ENCODE data around the gene TFF2. TPM values are rescaled to one million over a fixed set of nuclear protein-coding genes. Genes with fewer than 3 reads are reported as not detected.

The TFF2 gene
- total RNA-seq, 2 experiments from 2014 or later, result not detected

DNA sequence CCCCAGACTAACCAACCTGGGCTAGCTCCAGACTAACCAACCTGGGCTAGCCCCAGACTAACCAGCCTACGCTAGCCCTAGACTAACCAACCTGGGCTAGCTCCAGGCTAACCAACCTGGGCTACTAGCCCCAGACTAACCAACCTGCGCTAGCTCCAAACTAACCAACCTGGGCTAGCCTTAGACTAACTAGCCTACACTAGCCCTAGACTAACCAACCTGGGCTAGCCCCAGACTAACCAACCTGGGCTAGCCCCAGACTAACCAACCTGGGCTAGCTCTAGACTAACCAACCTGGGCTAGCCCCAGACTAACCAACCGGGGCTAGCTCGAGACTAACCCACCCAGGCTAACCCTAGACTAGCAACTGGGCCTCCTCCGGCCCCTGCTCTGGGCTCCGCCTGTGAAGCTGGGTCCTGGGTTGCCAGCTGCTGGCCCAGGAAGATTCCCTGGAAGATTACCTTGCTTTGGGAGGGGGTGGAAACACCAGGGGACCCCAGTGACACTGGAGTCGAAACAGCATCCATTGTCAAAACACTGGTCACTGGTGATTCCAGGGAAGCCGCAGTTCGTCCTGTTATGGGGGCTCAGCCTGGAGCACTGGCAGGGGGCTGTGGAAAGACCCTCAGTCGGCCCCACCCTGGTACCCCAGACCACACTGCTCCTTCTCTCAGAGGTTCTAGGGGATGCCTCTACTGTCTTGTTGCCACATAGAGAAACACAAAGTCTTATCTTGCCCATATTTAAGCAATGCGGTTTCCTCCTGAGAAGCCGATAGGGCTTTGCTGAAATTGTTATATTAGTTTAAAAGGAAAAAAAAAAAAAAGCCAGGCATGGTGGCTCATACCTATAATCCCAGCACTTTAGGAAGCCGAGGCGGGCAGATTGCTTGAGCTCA is 1.1 kb downstream of the TFF2 start:
- DNase-seq, result no peak
- H3K27me3 Mint-ChIP-seq, result no peaks in the 10 kb centered on the region
- H3K4me3 Mint-ChIP-seq, result no peak overlapping the region

DNA sequence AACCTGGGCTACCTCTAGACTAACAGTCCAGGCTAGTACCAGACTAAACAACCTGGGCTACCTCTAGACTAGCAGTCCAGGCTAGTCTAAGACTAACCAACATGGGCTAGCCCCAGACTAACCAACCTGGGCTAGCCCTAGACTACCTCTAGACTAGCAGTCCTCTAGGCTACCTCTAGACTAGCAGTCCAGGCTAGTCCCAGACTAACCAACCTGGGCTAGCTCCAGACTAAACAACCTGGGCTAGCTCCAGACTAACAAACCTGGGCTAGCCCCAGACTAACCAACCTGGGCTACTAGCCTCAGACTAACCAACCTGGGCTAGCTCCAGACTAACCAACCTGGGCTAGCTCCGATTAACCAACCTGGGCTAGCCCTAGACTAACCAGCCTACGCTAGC is 2.0 kb downstream of the TFF2 start:
- DNase-seq (no peak), ATAC-seq (no peak)
- Mint-ChIP-seq H3K27ac (no peak overlapping the region), H3K9me3 (peaks cover under 1% of the 10 kb centered on the region), H3K4me1 (ENCODE audit: low read depth) (no peaks in the 10 kb centered on the region), H3K27me3 (no peaks in the 10 kb centered on the region), H3K36me3 (ENCODE audit: low read depth) (no peaks in the 10 kb centered on the region), H3K4me3 (no peak overlapping the region)
- POLR2A ChIA-PET, result no interaction called here
- intact Hi-C loops (cut with micrococcal nuclease), result no loop called here
- TF ChIP-seq, protein P1, sequence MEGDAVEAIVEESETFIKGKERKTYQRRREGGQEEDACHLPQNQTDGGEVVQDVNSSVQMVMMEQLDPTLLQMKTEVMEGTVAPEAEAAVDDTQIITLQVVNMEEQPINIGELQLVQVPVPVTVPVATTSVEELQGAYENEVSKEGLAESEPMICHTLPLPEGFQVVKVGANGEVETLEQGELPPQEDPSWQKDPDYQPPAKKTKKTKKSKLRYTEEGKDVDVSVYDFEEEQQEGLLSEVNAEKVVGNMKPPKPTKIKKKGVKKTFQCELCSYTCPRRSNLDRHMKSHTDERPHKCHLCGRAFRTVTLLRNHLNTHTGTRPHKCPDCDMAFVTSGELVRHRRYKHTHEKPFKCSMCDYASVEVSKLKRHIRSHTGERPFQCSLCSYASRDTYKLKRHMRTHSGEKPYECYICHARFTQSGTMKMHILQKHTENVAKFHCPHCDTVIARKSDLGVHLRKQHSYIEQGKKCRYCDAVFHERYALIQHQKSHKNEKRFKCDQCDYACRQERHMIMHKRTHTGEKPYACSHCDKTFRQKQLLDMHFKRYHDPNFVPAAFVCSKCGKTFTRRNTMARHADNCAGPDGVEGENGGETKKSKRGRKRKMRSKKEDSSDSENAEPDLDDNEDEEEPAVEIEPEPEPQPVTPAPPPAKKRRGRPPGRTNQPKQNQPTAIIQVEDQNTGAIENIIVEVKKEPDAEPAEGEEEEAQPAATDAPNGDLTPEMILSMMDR (IDR thresholded peaks at IDR 0.05), result no peak
- CTCF ChIA-PET, result interaction anchor here (0.9 to 1.2 kb wide), 3 partner anchors 12 to 102 kb away, joined by 3 to 9 read pairs (median 3); no protein-coding TSS in a partner anchor

More for the DNA sequence above, 1.1 kb downstream of the TFF2 start:
- Mint-ChIP-seq H3K9me3 (peaks cover 9% of the 10 kb centered on the region), H3K36me3 (ENCODE audit: low read depth) (peaks cover 2% of the 10 kb centered on the region), H3K4me1 (ENCODE audit: low read depth) (no peaks in the 10 kb centered on the region), H3K27ac (no peak overlapping the region)
- TF ChIP-seq, protein P1 (IDR thresholded peaks at IDR 0.05), result no peak
- intact Hi-C loops (cut with micrococcal nuclease), result no loop called here
- ChIA-PET CTCF (interaction anchor here (0.9 to 1.2 kb wide), 4 partner anchors 11 to 101 kb away, joined by 3 to 9 read pairs (median 3); no protein-coding TSS in a partner anchor), POLR2A (no interaction called here)
- ATAC-seq, result no peak

DNA sequence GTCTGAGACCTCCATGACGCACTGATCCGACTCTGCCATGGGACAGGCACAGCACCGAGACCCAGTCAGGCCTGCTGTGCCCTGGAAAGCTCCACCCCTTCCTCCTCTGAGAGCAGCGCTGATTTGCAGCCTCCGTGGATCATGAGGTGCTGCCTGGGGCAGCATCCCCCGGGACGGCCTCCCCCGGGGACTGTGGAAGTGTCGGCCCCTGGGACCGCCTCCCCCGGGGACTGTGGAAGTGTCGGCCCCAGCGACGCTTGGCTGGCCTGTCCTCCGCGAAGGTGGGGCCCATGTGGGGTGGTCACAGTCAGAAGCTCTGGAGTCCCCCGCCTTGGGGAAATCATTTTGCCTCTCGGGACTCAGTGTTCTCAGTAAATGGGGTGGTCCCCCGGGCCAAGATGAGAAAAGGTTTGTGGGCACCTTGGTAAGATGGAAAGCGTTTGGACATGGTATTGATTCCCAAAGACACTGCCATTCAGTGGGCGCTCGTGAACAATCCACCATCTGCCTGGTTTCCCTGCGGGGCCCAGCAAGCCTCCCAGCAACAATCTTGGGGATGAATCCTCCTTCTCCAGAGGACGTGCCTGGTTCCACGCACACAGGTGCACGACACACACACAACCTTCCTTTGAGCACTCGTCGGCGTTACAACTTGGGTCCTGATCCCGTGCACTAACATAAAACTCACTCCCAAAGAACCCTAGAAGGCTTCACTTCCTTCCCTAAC is 3.0 kb downstream of the TFF2 start:
- intact Hi-C loops (cut with micrococcal nuclease), result no loop called here
- H3K4me3 Mint-ChIP-seq, result no peak overlapping the region
- H3K27me3 Mint-ChIP-seq, result no peaks in the 10 kb centered on the region

DNA sequence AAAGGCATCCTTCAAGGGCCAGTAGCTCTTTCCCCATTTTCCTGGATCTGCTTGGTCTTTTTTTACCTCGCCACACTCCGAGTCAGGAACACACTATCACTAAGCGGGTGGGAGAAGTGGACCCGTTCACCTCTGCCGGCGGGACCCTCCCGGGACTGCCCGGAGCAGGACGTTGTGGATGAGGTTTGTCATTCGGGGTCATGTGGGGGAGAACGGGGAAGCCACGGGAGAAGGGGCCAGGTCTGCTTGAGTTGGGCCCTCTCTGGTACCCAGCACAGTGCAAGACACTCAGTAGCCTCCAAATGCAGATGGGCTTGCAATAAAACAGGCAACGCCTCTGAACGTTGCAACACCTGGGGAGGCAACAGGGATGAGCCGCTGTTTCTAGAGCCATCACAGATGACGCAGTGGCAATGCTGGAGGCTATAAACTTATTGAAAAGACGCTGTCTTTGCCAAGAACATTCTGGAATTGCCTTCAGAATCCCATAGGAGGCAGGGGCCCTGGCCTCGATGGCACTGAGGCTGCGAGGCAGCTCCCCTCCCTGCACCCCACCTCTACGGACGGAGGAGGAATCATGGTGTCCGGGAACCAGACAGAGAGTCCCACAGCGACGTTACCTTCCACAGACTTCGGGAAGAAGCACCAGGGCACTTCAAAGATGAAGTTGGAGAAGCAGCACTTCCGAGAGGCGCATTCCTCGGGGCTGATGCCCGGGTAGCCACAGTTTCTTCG is 3.8 kb downstream of the TFF2 start:
- no peak overlapping the region for H3K4me3 Mint-ChIP-seq
- ChIA-PET POLR2A (no interaction called here), CTCF (interaction anchor here (0.6 to 2.0 kb wide), 2 partner anchors 9 to 50 kb away, joined by 3 to 11 read pairs; no protein-coding TSS in a partner anchor)
- intact Hi-C loops (cut with micrococcal nuclease), result no loop called here
- no peak for DNase-seq
- no peaks in the 10 kb centered on the region for H3K9me3 Mint-ChIP-seq
- H3K4me1 Mint-ChIP-seq (ENCODE audit: low read depth), result no peaks in the 10 kb centered on the region
- TF ChIP-seq, protein P1 (IDR thresholded peaks at IDR 0.05), result no peak
- ATAC-seq, result no peak
- no peak overlapping the region for H3K27ac Mint-ChIP-seq
- no peaks in the 10 kb centered on the region for H3K36me3 Mint-ChIP-seq (ENCODE audit: low read depth)
- H3K27me3 Mint-ChIP-seq, result no peaks in the 10 kb centered on the region

More for the DNA sequence above, 3.0 kb downstream of the TFF2 start:
- CTCF ChIA-PET, result interaction anchor here (2.0 kb wide), 1 partner anchor 10 kb away, joined by 11 read pairs; no protein-coding TSS in a partner anchor
- H3K36me3 Mint-ChIP-seq (ENCODE audit: low read depth), result no peaks in the 10 kb centered on the region
- no peak for ATAC-seq
- H3K9me3 Mint-ChIP-seq, result no peaks in the 10 kb centered on the region
- no peaks in the 10 kb centered on the region for H3K4me1 Mint-ChIP-seq (ENCODE audit: low read depth)
- POLR2A ChIA-PET, result no interaction called here
- TF ChIP-seq, protein P1 (IDR thresholded peaks at IDR 0.05), result no peak
- no peak overlapping the region for H3K27ac Mint-ChIP-seq
- no peak for DNase-seq

All from activated CD8-positive, alpha-beta T cell treated with anti-CD3 and anti-CD28 coated beads for 36 hours (primary cell).